Right atrium auricular region (tissue), 2 donors: ENCODE data around the gene DCAF7. TPM values are rescaled to one million over a fixed set of nuclear protein-coding genes. Genes with fewer than 3 reads are reported as not detected.

Source experiments
- DNase-seq: peaks from one replicate; pipeline ENCODE4 v3.0.0-alpha.2; 2019; ENCODE audit warnings: low spot score
- H3K27ac ChIP-seq, 2 donors: fragments of 200-600 bp; sonication (generic); 1 replicate in 1 of 2; 2 replicates in 1 of 2; pipeline ENCODE4 v1.5.1; 2016 to 2019
- H3K27me3 ChIP-seq, 2 donors: fragments of 200-600 bp; sonication (generic); one replicate each; pipeline versions ENCODE4 v1.5.1 to v1.6.0; 2017 to 2019
- H3K36me3 ChIP-seq: fragments of 200-600 bp; sonication (generic); one replicate; pipeline ENCODE4 v1.5.1; 2016
- H3K4me1 ChIP-seq, 2 donors: fragments of 200-600 bp; sonication (generic); one replicate each; pipeline versions ENCODE4 v1.5.1 to v1.6.0; 2017 to 2019
- H3K4me3 ChIP-seq, 2 donors: fragments of 200-600 bp; sonication (generic); 1 replicate in 1 of 2; 2 replicates in 1 of 2; pipeline ENCODE4 v1.5.1; 2017 to 2019; ENCODE audit warnings: mild to moderate bottlenecking in 1 of 2, moderate library complexity in 1 of 2
- H3K9me3 ChIP-seq, 2 donors: fragments of 200-600 bp; sonication (generic); one replicate each; pipeline ENCODE4 v1.5.1; 2019
- CTCF ChIP-seq, 2 donors: fragments of 200-600 bp; sonication (generic); IDR thresholded peaks; one replicate each; pipeline ENCODE4 v1.5.1; 2019; ENCODE audit warnings: antibody characterized with exemption in 2 of 2
- total RNA-seq, 2 donors: library from RNA; depleted of rRNA; stranded (reverse); fragments of >200 nt; gene quantifications; one replicate each; pipeline ENCODE4 v1.1.0, GENCODE V29; 2016

The DCAF7 gene
- total RNA-seq, 2 donors from 2014 or later = 26.9 to 31.8 TPM

GRCh38 chr17:63529711-63530556 is 20.3 kb upstream of the DCAF7 start:
- no peak for TF ChIP-seq CTCF (IDR thresholded peaks at IDR 0.05)
- H3K9me3 ChIP-seq = no peaks in the 10 kb centered on the region
- no peak overlapping the region for H3K27ac ChIP-seq
- H3K27me3 ChIP-seq = no peaks in the 10 kb centered on the region
- no peak for DNase-seq
- H3K36me3 ChIP-seq = no peaks in the 10 kb centered on the region
- H3K4me1 ChIP-seq = peaks cover 0 to 8% of the 10 kb centered on the region in 2 donors
- H3K4me3 ChIP-seq = no peak overlapping the region

GRCh38 chr17:63530557-63531021 is 19.7 kb upstream of the DCAF7 start:
- Histone ChIP-seq H3K36me3 (no peaks in the 10 kb centered on the region), H3K27me3 (no peaks in the 10 kb centered on the region), H3K4me1 (peaks cover 0 to 8% of the 10 kb centered on the region in 2 donors), H3K4me3 (no peak overlapping the region), H3K27ac (no peak overlapping the region), H3K9me3 (no peaks in the 10 kb centered on the region)
- no peak for TF ChIP-seq CTCF (IDR thresholded peaks at IDR 0.05)
- DNase-seq = no peak

DNA sequence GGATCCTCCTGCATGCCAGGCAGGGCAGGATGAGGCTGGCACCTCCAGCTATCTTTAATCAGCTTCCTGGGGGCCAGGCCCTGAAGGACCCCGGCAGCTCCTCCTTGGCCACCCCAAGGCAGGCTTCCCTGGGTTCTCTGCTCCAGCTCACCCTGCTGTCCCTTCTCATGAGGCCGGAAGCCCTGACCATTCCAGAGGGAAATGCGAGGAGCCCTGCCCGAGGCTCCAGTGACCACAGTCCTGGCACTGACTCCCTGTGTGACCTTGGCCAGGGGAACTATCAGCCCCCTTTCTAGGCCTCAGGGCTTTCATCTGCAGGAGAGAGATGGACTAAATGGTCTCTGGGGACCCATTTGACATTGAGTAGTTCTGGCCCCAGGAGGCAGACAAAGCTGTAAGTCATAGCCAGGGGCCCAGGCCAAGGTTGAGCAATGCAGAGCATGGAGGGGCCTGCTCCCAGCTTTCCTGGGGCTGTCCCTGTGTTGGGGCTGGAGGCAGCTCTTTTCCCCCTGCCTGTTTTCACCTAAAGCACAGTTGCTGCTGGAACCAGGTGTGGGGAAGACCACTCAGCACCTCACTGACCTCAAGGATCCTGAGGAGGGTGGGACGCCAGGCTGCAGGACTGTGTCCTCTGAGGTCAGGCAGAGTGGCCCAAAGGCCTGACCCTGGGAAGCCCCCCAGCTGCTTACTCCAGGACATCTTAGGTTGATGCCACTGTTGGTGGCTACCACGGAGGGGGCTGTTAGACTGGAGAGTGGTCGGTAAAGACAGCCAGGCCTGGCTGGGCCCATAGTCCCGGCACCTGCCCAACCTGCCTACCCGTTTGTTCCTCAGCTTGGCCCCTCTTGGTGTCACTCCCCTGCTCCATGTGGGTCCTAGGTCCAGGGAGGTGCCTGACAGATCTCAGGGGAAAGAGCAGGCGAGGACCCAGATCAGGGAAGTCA is 19.0 kb upstream of the DCAF7 start:
- no peak for DNase-seq
- Histone ChIP-seq H3K4me3 (no peak overlapping the region), H3K27ac (no peak overlapping the region), H3K27me3 (no peaks in the 10 kb centered on the region), H3K36me3 (no peaks in the 10 kb centered on the region), H3K4me1 (peaks cover 0 to 8% of the 10 kb centered on the region in 2 donors), H3K9me3 (no peaks in the 10 kb centered on the region)
- no peak for TF ChIP-seq CTCF (IDR thresholded peaks at IDR 0.05)

GRCh38 chr17:63533433-63534077 is 16.7 kb upstream of the DCAF7 start:
- peaks cover 0 to 17% of the 10 kb centered on the region in 2 donors for H3K4me1 ChIP-seq
- H3K27me3 ChIP-seq = no peaks in the 10 kb centered on the region
- DNase-seq = no peak
- H3K9me3 ChIP-seq = no peaks in the 10 kb centered on the region
- no peaks in the 10 kb centered on the region for H3K36me3 ChIP-seq
- no peak for TF ChIP-seq CTCF (IDR thresholded peaks at IDR 0.05)
- no peak overlapping the region for H3K4me3 ChIP-seq
- no peak overlapping the region for H3K27ac ChIP-seq

- no peak for DNase-seq
- peaks cover 0 to 18% of the 10 kb centered on the region in 2 donors for H3K4me1 ChIP-seq
- H3K9me3 ChIP-seq = no peaks in the 10 kb centered on the region
- no peak overlapping the region for H3K27ac ChIP-seq
- no peaks in the 10 kb centered on the region for H3K27me3 ChIP-seq
- no peaks in the 10 kb centered on the region for H3K36me3 ChIP-seq
- no peak for TF ChIP-seq CTCF (IDR thresholded peaks at IDR 0.05)
- no peak overlapping the region for H3K4me3 ChIP-seq
These were observed 16.2 kb upstream of the DCAF7 start for GRCh38 chr17:63534078-63534570.
